Adipose tissue (tissue), 3 donors: ENCODE data around the gene PLD4. TPM values are rescaled to one million over a fixed set of nuclear protein-coding genes. Genes with fewer than 3 reads are reported as not detected.

Experiments used
- H3K27ac ChIP-seq: one replicate; pipeline ENCODE4 v1.5.1; 2013; ENCODE audit warnings: low read depth, low read length
- WGBS, 3 donors: extraction: QIAGEN DNeasy Blood & Tissue Kit; methylation state at CpG; one replicate each; pipeline ENCODE4 v1.1.7; 2013; 5-methylcytosine and 5-hydroxymethylcytosine counted together
- polyA plus RNA-seq, 3 donors: library from polyadenylated mRNA; stranded (reverse); fragments of 200-250 nt; gene quantifications; one replicate each; pipeline ENCODE4 v1.2.3, GENCODE V29; 2013
- donor health status: healthy with polysubstance abuse.
- donor health status: Bipolar disorder and iron deficiency.
- donor health status: healthy.

PLD4 gene
- polyA plus RNA-seq, 3 donors, result 0.07 to 0.15 TPM; not detected in 1

DNA sequence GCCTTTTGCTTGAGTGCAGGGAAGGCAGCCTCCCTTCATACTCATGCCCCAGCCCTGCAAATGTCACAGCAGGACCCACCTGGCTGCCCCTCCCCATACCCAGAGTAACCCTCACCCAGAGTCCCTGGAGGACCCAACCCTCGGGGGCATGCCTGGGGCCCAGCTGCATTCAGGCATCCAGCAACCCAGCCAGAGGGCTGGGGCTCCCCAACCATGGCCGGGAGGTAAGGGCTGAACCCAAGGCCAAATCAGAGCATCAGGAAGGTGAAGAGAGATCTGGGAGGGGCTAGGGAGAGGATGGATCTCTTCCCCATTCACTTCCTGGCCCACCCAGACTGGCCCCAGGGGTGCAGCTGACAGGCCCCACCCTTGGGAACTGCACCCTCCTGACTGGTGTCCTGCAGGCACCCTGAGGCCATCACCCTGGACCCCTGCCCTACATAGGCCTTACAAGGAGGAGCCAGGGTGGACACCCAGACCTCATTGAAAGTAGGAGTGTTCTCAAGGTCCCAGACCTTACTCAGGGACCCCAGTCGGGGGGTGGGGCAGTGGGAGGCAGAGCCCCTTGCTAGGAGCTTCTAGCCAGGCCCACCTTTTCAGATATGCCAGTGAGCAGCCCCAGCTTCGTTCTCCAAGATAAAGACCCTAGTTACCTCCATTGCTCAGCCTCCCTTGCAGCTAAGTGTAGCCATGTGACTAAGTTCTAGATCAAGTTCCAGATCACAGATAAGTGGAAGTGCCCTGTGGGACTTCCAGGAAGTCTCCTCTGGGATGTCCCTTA is 849 bp upstream of the PLD4 start:
- no peak overlapping the region for H3K27ac ChIP-seq
- 82 to 98% (median 94%) methylated on average over 4 of the region's 4 CpGs for WGBS, 3 donors

DNA sequence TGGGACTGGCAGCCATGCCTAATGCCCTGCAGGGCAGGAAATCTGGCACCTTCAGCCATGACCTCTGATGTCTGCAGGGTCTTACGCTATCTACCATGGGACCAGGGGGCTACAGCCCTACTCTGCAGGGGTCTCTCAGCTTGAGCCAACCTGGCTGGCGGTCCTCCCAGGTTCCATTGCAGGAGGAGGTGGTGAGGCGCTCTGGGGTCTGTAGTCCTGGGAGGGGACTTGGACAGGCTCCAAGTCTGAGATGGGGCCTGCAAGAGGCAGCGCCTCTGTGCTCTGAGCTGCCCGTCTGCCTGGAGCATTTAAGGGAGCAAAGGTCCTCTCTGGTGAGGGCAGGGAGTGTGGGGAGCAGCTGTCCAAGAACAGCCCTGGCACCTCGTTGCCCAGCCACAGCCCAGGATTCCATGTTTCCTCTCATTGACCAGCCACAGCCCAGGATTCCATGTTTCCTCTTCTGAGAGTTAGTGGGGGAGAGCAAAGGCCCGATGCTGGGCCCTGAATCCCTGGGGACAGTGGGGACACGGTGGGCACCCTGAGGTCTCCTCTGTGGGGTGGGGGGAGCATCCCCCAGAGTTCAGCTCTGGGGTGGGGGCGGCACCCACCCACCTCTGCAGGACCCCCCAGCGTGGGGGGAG is 655 bp downstream of the PLD4 start:
- H3K27ac ChIP-seq, result no peak overlapping the region
- WGBS, 3 donors, result 63 to 75% (median 68%) methylated on average over 10 of the region's 10 CpGs

DNA sequence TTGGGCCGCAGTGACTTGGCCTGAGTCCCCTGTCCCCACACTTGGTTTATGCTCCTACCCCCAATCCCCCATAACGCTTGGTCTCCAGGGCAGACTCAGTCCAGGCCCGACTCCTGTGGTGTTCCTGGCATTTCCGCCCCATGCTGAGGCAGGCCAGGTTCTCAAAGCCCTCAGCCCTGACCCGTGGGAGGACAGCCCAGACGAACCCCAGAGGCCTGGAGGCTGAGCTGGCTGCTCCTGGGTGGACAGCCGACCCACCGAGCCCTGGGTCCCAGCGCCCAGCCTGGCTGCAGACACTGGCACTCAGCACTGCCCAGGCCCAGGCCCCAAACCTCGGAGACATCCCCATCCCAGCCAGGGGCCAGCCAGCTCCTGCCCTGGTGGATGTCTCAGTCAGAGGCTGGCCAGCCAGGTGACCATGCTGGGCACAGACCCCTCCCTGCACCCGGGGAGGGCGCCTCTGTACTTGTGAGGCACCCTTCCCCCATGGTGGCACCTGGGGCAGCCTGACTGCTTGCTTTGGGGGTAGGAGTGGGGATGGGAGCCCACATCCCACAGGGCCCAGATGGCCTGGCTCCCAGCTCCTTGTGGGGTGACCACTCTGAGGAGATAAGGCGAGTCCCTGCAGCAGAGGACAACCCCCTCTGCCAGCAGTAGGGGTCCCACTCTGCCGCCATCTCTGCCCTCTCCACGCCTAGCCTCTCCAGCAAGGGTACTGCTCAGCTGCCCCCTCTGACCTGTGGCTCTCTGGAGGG is 1.4 kb downstream of the PLD4 start:
- WGBS, 3 donors, result 71 to 84% (median 73%) methylated on average over 14 to 15 of the region's 15 CpGs
- H3K27ac ChIP-seq, result no peak overlapping the region

DNA sequence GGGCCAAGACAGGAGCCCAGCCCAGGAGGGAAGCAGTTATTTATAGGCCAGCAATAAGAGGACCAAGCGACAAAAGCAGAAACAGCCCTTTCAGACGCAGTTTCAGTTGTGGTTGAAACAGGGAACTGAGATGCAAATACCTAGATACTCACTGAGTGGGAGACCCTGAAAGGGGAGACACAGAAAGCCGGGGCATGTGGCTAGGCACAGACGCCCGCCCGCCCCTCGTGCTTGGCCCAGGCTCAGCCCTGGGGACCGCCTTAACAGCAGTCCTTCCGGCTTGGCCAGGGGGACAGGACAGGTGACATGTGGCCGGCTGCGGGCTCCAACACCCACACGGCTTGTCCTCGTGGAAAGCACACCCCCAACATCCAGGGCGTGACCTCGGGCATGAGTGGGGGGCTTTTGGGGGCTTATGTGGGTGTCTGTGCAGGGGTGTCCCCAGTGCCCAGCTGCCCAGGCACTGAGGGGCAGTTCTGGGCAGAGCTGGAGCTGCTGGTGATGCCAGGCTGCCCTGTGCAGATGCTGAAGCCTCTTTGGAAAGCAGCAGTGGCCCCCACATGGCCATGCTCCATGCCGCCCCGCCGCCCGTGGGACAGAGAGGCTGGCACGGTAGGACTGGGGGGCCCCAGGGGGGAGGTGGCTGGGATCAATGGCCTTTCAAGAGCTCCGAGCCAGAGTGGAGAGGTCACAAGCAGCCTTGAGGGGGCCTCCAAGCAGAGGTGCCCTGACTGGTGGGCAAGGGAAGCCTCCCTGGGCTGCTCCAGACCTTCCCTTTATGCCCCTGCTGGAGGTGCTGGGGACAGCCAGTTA is 2.1 kb downstream of the PLD4 start:
- H3K27ac ChIP-seq, result no peak overlapping the region
- 55 to 78% (median 55%) methylated on average over 20 to 21 of the region's 21 CpGs for WGBS, 3 donors

DNA sequence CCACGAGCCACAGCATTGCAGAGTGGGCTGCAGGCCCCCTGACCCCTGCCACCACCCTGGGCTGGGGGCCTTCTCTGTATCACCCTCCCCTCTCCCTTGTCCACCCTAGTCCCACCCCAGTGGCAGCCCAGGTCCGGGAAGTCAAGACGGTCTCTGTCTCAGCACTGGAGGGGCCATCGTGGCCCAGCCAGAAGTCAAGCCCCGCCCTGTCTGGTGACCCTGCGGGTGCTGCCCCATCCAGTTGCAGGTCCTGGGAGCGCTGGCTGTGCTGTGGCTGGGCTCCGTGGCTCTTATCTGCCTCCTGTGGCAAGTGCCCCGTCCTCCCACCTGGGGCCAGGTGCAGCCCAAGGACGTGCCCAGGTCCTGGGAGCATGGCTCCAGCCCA is 2.7 kb downstream of the PLD4 start:
- 50 to 74% (median 74%) methylated on average over 10 of the region's 10 CpGs for WGBS, 3 donors
- no peak overlapping the region for H3K27ac ChIP-seq

DNA sequence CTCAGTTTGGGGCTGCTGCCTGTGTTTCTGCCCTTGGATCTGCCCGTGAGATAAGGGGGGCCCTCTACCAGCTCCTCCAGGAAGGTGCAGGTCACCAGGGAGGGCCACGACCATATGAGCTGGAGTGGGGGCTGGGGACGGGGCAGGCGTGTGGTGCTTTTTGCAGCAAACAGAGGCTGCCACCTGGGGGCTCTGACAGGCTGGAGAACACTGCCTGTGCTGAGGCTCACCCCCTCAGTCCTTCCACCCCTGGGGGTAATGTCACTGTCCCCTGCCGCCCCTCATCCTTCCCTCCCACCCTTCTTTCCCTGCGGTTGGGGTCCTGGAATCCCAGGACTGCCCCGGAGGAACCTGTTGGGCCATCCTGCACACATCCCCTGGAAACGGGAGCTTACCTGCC is 3.2 kb downstream of the PLD4 start:
- no peak overlapping the region for H3K27ac ChIP-seq
- 56 to 70% (median 61%) methylated on average over 7 to 8 of the region's 8 CpGs for WGBS, 3 donors

DNA sequence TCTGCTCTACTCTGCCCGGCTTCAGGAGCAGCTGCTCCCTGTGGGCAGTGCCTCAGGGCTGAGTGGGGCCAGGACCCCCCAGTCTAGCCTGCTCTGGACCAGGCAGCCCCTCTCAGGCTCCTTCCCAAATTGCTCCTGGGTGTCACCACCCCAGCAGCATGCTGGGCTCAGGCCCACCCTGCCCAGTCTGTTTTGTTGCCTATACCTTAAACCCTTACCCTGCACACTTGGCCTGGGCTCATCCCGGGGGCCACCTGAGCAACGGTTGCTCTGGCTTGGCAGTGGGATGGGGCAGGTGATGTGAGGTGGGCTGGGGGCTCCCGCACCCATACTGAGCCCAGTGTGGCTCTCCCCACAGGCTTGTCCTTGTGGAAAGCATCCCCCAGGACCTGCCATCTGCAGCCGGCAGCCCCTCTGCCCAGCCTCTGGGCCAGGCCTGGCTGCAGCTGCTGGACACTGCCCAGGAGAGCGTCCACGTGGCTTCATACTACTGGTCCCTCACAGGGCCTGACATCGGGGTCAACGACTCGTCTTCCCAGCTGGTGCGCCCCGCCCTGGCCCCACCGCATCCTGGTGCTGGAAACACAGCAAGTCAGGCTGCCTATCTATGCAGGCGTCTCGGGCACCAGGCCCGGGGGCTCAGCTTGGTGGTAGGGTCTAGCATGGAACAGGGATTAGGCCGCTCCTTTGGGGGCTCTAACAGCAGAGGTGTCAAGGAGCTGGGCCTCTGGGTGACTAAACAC is 3.9 kb downstream of the PLD4 start:
- WGBS, 3 donors, result 83 to 90% (median 84%) methylated on average over 16 to 17 of the region's 17 CpGs
- no peak overlapping the region for H3K27ac ChIP-seq

DNA sequence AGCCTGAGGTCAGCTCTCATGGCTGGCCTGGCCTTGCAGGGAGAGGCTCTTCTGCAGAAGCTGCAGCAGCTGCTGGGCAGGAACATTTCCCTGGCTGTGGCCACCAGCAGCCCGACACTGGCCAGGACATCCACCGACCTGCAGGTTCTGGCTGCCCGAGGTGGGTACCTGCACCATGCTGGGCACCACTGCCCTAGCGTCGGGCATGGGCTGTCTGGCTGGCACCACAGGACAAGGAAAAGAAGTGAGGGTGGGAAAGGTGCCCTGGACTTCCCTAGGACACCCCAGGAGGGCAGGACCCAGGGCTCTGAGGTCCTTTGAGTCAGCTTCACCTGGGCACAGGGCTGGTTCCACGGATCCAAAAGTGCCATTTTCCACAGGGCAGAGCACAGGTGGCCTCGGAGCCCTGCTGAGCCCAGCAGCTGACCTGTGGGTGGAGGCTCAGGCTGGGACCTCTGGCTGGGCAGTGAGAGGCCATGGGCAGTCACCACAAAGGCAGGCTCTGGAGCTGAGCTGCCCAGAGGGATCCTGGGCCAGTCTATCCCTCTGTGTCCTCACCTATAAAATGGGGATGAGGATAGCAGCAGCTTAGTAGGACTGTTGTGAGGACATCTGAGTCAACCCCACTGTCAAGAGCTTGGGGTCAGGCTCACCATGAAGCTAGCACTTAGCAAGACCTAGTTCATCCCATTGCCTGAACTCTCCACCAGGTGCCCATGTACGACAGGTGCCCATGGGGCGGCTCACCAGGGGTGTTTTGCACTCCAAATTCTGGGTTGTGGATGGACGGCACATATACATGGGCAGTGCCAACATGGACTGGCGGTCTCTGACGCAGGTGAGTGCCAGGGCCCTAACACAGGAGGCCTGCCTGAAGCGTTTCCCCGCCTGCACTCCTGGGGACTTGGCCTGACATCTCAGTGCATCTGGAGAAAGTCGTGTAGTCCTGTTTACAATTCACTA is 4.9 kb downstream of the PLD4 start:
- H3K27ac ChIP-seq, result no peak overlapping the region
- WGBS, 3 donors, result 88 to 93% (median 91%) methylated on average over 14 to 15 of the region's 15 CpGs

DNA sequence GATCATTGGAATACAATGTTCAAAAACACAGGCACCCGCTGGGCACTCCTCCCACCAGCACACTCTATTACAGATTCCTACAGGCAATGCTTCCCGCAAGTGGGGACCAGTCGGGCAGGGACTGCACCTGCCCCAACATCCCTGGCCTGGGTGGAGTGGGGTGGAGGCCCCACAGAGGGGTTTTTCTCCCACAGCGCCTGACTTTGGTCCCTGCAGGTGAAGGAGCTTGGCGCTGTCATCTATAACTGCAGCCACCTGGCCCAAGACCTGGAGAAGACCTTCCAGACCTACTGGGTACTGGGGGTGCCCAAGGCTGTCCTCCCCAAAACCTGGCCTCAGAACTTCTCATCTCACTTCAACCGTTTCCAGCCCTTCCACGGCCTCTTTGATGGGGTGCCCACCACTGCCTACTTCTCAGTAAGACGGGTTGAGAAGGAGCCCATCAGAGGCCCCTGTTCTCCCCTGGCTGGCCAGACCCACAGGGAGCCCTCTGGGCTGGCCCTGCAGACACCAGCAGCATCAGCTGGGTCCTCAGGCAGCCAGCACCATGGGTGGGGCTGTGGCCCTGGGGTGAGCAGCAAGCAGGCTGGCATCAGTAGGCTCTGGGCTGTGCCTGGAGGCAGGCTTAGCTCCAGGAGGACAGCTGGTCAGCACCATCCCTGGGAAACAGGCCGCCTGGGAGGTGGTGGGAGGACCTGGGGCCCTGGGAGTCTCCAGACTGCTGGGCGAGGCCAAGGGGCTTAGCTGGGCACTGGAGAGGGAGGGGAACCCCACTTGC is 6.0 kb downstream of the PLD4 start:
- no peak overlapping the region for H3K27ac ChIP-seq
- WGBS, 3 donors, result 88 to 90% (median 89%) methylated on average over 10 of the region's 10 CpGs

DNA sequence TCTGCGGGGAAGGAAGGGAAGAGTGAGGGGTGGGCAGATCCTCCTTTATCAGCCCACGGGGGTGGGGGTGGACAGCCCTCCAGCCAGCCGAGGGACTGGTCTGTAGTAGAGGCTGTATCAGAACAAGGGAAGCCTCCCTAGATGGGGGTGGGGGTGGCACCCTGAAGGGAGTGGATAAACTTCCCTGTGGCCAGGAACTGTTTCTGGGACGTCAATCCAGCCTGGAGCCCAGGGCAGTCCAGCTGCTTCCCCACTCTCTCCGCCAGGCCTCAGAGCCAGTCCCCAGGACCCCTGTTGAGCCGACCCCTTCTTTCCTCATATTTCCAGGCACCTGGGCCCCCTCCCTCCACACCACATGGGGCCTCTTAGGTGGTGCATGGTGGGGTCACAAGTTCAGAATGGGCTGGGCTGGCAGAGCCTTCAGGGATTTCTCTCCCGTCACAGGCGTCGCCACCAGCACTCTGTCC is 6.7 kb downstream of the PLD4 start:
- WGBS, 3 donors, result 67 to 77% (median 75%) methylated on average over 9 of the region's 9 CpGs
- no peak overlapping the region for H3K27ac ChIP-seq

DNA sequence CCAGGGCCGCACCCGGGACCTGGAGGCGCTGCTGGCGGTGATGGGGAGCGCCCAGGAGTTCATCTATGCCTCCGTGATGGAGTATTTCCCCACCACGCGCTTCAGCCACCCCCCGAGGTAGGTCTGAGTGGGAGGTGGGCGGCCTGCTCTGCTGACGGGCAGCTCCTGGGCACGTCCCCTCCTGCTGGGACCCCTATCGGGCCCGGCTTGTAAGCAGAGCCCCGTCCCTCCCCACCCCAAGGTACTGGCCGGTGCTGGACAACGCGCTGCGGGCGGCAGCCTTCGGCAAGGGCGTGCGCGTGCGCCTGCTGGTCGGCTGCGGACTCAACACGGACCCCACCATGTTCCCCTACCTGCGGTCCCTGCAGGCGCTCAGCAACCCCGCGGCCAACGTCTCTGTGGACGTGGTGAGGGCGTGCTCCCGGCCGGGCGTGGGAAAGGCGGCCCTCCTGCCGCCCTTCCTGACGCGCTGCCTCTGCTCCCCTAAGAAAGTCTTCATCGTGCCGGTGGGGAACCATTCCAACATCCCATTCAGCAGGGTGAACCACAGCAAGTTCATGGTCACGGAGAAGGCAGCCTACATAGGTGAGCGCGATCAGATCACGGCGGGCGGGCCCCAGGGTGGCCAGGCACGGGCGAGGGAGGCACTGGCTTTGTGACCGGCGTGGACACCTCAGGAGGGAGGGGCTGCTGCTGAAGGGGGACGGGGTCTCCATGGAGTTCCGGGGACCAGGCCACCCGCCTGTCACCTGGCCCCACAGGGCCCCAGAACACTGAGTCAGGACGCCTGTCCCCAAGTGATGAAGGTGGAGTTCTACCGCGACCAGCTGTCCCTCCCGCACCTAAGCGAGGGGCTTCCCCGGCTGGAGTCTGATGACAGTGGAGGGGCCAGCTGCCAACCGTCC is 7.3 kb downstream of the PLD4 start:
- 53 to 69% (median 56%) methylated on average over 64 of the region's 64 CpGs for WGBS, 3 donors
- H3K27ac ChIP-seq, result no peak overlapping the region

DNA sequence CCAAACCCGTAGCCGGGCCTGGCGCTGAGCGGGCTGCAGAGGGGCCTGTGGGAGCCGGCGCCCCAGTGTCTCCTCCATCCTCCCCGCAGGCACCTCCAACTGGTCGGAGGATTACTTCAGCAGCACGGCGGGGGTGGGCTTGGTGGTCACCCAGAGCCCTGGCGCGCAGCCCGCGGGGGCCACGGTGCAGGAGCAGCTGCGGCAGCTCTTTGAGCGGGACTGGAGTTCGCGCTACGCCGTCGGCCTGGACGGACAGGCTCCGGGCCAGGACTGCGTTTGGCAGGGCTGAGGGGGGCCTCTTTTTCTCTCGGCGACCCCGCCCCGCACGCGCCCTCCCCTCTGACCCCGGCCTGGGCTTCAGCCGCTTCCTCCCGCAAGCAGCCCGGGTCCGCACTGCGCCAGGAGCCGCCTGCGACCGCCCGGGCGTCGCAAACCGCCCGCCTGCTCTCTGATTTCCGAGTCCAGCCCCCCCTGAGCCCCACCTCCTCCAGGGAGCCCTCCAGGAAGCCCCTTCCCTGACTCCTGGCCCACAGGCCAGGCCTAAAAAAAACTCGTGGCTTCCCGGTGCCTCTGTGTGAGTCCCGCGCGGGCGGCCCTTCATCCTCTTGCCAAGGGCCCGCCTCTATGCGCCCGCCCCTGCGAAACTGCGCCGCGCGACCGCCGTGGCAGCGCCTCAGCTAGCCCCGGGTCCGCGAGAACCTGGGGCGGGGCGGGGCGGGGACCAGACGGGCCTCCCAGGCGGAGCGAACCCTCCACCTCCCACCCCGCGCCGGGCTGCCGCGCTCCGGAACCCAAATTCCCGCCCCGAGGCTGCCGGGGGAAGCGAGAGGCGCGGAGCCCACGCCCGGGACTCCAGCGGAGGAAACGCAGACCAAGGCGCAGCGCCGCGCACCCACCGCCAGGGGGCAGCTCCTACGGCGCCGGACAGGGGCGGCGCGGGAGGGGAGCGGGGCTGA is 8.3 kb downstream of the PLD4 start:
- no peak overlapping the region for H3K27ac ChIP-seq
- WGBS, 3 donors, result 10 to 16% (median 16%) methylated on average over 69 to 100 of the region's 100 CpGs

DNA sequence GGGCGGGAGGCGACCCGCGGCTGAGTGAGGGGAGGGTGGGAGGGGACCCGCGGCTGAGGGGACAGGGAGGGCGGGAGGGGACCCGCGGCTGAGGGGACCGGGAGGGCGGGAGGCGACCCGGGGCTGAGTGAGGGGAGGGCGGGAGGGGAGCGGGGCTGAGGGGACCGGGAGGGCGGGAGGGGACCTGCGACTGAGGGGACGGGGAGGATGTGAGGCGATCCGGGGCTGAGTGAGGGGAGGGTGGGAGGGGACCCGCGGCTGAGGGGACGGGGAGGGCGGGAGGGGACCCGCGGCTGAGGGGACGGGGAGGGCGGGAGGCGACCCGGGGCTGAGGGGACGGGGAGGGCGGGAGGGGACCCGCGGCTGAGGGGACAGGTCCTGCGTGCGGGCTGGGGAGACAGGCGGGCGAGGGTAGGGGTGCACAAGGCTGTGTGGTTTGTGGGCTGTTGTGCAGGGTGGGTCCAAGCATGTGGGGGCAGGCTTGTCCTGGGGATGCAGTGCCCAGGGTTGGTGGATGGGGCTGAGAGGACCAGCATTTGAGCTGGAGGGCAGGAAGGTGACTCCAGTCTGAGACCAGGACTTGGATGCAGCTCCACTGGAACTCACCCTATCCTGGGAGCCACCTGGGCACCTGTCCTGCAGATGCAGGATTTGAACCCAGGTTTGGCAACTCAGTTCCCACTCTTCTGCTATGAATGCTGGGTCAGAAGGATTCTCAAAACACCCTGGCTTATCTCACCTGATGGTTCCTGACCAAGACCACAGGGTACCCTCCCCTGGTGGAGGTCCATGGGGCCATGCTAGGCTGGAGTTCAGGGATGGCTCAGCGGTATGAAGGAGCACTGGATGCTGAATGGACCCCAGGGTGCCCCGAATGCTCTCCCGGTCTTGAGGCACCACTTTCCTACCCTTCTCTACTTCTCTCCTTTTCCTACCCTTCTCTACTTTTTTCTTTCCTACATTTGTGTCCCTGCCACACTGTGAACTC is 9.4 kb downstream of the PLD4 start:
- H3K27ac ChIP-seq, result no peak overlapping the region
- 11 to 26% (median 13%) methylated on average over 22 to 40 of the region's 42 CpGs for WGBS, 3 donors
